ENCODE measurements around the gene CCDC178. TPM values are rescaled to one million over a fixed set of nuclear protein-coding genes. Genes with fewer than 3 reads are reported as not detected.
"Not testable (repeated sequence)": the region's sequence is repeated elsewhere in the genome, so short reads cannot be mapped to it uniquely, and the experiment has no call there.

Gene CCDC178
- total RNA-seq, 1 donor from 2014 or later, result not detected

DNA sequence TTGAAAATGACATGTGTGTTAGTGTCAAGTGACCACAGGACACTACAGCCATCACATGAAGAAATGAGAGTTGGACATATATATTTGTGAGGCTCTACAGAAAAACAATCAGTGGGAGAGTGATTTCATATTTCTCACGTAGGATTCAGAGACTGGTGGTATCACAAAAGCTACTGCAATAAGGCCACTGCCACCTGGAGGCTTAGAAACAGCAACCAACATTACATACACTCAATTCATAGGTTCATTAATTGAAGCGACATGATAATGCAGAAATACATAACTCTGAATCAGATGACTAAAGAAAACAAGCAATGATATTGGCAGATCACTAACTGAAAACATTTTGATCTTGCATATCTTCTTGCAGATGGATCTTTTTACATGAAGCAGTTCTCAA, 419.6 kb downstream of the CCDC178 start:
- DNase-seq (ENCODE audit: low read depth), result no peak

GRCh38 chr18:33014060-33014796, 426.3 kb downstream of the CCDC178 start:
- no peak for DNase-seq (ENCODE audit: low read depth)

DNA sequence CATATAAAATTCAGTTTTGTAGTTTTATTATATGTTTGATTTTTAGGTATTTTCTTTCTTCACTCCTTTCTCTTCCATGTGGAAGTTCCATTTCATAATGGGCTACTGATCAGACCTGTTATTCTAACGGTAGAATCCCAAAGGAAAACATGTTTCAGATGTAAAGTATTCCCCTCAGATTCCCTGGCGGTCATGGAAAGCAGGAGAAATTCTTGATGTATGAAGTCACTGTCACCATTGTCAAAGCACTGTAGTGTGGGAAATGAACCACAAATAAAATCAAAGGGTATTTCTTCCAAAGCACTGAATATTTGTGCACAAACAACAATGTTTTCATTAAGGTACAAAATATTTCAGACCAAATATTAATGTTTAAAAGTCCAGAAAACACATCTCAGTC, 430.4 kb downstream of the CCDC178 start:
- peak; percentile 36 for DNase-seq (ENCODE audit: low read depth)

- DNase-seq (ENCODE audit: low read depth), result peak; percentile 65
Observed at GRCh38 chr18:32998921-32999320, 441.6 kb downstream of the CCDC178 start.

- no peak for DNase-seq (ENCODE audit: low read depth)
Observed at GRCh38 chr18:32998285-32998684, 442.2 kb downstream of the CCDC178 start.

- DNase-seq (ENCODE audit: low read depth), result no peak
Observed at GRCh38 chr18:32983721-32984120, 456.8 kb downstream of the CCDC178 start.

GRCh38 chr18:32980896-32981295, 459.6 kb downstream of the CCDC178 start:
- no peak for DNase-seq (ENCODE audit: low read depth)

- DNase-seq (ENCODE audit: low read depth), result no peak
Observed at GRCh38 chr18:32975501-32975900, 465.0 kb downstream of the CCDC178 start.

DNA sequence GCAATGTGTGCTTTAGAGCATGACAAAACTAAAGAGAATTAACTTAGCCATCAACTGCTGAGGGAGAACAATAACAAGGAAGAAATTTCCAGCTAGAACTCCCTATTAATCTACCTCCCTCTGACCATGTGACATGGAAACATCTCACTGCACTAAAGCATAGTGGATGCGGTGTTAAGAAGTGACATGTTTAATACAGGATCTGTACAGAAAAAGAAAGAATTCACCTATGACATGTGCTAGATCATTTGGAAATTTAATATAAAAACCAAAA, 465.4 kb downstream of the CCDC178 start:
- DNase-seq (ENCODE audit: low read depth), result no peak

GRCh38 chr18:32974421-32975162, 465.9 kb downstream of the CCDC178 start:
- no peak for DNase-seq (ENCODE audit: low read depth)

- no peak for DNase-seq (ENCODE audit: low read depth)
Observed at GRCh38 chr18:32968248-32968647, 472.3 kb downstream of the CCDC178 start.

- DNase-seq (ENCODE audit: low read depth), result peak; percentile 22
Observed at GRCh38 chr18:32966141-32966540, 474.4 kb downstream of the CCDC178 start.

- no peak for DNase-seq (ENCODE audit: low read depth)
Observed at GRCh38 chr18:32961538-32961937, 479.0 kb downstream of the CCDC178 start.

DNA sequence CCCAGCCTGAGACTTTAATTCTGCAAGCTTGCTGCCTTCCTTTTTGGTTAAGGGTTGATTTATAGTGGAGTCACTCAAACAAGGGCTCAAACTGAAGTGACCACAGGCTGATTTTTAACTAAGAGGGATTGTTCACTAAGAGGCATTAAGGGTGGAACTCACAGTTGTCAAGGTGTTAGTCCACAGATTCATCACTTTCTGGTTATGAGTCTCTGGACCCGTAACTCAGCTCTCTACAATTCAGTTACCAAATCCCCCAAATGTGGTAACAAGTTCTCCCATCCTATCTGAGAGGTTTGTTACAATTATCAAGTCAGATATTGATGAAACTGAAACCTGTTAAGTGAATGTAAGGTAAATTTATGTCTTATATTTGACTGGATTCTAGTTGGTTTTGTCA, 481.8 kb downstream of the CCDC178 start:
- DNase-seq (ENCODE audit: low read depth), result no peak

- peak; percentile 71 for DNase-seq (ENCODE audit: low read depth)
Observed at GRCh38 chr18:32956591-32957315, 483.8 kb downstream of the CCDC178 start.

DNA sequence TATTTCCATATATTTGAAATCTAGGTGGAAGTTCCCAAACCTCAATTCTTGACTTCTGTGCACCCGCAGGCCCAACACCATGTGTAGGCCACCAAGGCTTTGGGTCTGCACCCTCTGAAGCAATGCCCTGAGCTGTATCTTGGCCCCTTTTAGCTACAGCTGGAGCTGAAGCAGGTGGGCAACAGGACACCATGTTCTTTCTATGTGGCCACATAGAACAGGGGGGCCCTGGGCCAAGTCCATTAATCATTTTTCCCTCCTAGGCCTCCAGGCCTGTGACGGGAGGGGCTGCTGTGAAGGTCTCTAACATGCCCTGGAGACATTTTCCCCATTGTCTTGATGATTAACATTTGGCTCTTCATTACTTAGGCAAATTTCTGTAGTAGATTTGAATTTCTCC, 488.2 kb downstream of the CCDC178 start:
- DNase-seq (ENCODE audit: low read depth), result not testable (repeated sequence)

- DNase-seq (ENCODE audit: low read depth), result no peak
Observed at GRCh38 chr18:32937597-32937996, 502.9 kb downstream of the CCDC178 start.

- DNase-seq (ENCODE audit: low read depth), result no peak
Observed at GRCh38 chr18:32937066-32937465, 503.5 kb downstream of the CCDC178 start.

DNA sequence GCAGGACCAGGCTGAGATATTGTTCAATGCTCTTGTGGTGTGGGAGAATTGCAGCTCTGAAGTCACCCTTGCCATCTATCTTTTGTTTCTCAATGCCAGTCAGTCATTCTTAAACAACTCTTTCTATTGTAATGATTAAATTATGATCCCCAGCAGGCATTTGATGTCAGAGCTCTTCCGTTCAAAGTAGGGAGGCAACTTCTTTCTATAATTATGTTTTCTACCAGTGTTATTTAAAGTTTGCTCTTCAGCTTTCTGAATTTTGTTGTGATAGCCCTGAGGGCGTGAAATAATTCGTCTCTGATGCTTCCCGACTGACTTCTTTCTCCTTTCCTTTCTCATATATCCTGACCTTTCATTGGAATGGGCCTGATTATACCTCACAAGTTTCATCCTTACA, 506.3 kb downstream of the CCDC178 start:
- DNase-seq (ENCODE audit: low read depth), result no peak

- DNase-seq (ENCODE audit: low read depth), result peak; percentile 31
Observed at GRCh38 chr18:32930695-32931301, 509.7 kb downstream of the CCDC178 start.

- no peak for DNase-seq (ENCODE audit: low read depth)
Observed at GRCh38 chr18:32929213-32929612, 511.3 kb downstream of the CCDC178 start.

GRCh38 chr18:32922951-32923430, 517.5 kb downstream of the CCDC178 start:
- DNase-seq (ENCODE audit: low read depth), result peak; percentile 65

Data from myocyte (in vitro differentiated cells).